AG10803 (cell line): Measurements from ENCODE around the gene UBR4.

ENCODE experiments used
- DNase-seq: peaks from one replicate; pipeline ENCODE4 v3.0.0; 2010; ENCODE audit warnings: low read depth
- H3K4me3 ChIP-seq: 2 replicates; pipeline ENCODE4 v1.5.1; 2011; ENCODE audit warnings: mild to moderate bottlenecking, low read length, control low read depth
- TF ChIP-seq, protein P1 (sequence below): conservative IDR thresholded peaks from 2 replicates; pipeline ENCODE4 v1.5.1; 2011; ENCODE audit warnings: mild to moderate bottlenecking, low read length, control low read depth, inconsistent platforms

Gene UBR4

GRCh38 chr1:19213580-19213979 lies 3.5 kb upstream of the UBR4 start:
- no peak overlapping the region for H3K4me3 ChIP-seq
- no peak for DNase-seq
- TF ChIP-seq, protein P1, sequence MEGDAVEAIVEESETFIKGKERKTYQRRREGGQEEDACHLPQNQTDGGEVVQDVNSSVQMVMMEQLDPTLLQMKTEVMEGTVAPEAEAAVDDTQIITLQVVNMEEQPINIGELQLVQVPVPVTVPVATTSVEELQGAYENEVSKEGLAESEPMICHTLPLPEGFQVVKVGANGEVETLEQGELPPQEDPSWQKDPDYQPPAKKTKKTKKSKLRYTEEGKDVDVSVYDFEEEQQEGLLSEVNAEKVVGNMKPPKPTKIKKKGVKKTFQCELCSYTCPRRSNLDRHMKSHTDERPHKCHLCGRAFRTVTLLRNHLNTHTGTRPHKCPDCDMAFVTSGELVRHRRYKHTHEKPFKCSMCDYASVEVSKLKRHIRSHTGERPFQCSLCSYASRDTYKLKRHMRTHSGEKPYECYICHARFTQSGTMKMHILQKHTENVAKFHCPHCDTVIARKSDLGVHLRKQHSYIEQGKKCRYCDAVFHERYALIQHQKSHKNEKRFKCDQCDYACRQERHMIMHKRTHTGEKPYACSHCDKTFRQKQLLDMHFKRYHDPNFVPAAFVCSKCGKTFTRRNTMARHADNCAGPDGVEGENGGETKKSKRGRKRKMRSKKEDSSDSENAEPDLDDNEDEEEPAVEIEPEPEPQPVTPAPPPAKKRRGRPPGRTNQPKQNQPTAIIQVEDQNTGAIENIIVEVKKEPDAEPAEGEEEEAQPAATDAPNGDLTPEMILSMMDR: no peak

GRCh38 chr1:19212167-19212566 lies 2.1 kb upstream of the UBR4 start:
- no peak for DNase-seq
- H3K4me3 ChIP-seq: no peak overlapping the region
- TF ChIP-seq, protein P1: no peak

GRCh38 chr1:19210772-19211549 lies 895 bp upstream of the UBR4 start:
- peak overlapping the region; percentile 72 for H3K4me3 ChIP-seq
- TF ChIP-seq, protein P1: no peak
- DNase-seq: no peak

DNA sequence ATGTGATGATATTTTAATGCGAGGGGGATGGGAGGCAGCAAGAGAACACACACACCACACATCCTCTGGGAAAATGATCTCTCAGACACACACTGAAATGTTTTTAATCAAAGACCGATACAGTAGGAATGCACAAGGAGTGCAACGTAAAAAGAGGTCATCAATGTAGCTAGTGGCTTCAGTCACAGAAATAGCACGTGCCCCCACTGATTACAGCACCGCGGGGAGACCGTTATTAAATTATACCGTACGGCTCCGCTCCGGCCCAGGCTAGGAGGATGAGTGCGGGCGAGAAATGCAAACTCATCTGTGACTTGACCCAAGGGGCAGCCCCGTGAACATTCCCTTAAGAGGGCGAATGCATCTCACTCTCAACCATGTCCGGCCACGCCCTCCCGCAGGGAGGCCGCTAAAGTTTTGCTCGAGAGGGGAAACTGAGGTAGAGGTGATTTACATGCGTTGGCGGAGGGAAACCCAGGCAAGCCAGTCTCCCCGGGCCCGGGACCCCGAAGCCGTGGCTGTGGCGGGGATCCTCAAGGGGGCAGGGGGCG lies 552 bp downstream of the UBR4 start:
- H3K4me3 ChIP-seq: peak overlapping the region; percentile 72
- TF ChIP-seq, protein P1: no peak
- DNase-seq: peak; percentile 40

- peak overlapping the region; percentile 72 for H3K4me3 ChIP-seq
- DNase-seq: peak; percentile 49
- TF ChIP-seq, protein P1: no peak
These were observed 1.2 kb downstream of the UBR4 start for GRCh38 chr1:19208710-19209438.

DNA sequence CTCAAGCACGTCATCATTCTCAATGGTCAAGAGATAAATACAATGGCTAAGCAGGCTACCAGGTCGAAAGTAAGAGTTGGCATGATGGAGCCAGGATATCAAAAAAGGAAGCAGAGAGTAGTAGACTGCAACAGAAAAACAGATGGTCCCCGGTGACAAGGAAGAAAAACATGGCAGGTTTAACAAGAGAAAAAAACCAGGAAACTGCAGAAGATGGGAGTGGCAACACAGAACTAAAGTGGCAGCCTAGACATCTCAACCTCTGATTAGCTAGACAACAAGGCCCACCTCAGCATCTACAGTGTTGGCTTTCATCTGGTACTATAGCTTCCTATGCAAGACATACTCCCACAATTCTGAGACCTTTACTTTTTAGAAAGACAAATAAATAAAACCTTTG lies 3.1 kb downstream of the UBR4 start:
- no peak for DNase-seq
- TF ChIP-seq, protein P1: no peak

More for the DNA sequence above, 3.1 kb downstream of the UBR4 start:
- no peak overlapping the region for H3K4me3 ChIP-seq
